GM13976 (cell line): ENCODE measurements around the gene PTPRG.
"Not testable (repeated sequence)": the region's sequence is repeated elsewhere in the genome, so short reads cannot be mapped to it uniquely, and the experiment has no call there.

ENCODE experiments used
- DNase-seq: peaks from one replicate; pipeline ENCODE4 v3.0.0; 2012; ENCODE audit warnings: low spot score
- CTCF ChIP-seq: IDR thresholded peaks from 2 replicates; pipeline ENCODE4 v1.5.1; 2012; ENCODE audit warnings: borderline replicate concordance, mild to moderate bottlenecking; ENCODE audit not compliant: insufficient read depth; ENCODE audit errors: extremely low read depth, missing control alignments, control extremely low read depth
- in situ Hi-C: fragments of 300-500 bp; cut with MboI; formaldehyde crosslinking; loops from one replicate; pipeline ENCODE4 v1.12.0; 2022; ENCODE audit warnings: low sequenced_read_pairs, mixed read lengths, inconsistent platforms; ENCODE audit not compliant: unreplicated experiment

The PTPRG gene

GRCh38 chr3:62035402-62036057, 474.2 kb downstream of the PTPRG start:
- in situ Hi-C loops = no loop called here
- TF ChIP-seq CTCF = no peak
- DNase-seq = no peak

- no peak for TF ChIP-seq CTCF
- in situ Hi-C loops = no loop called here
- no peak for DNase-seq
These were observed 475.4 kb downstream of the PTPRG start for GRCh38 chr3:62036726-62037125.

GRCh38 chr3:62038798-62039197, 477.4 kb downstream of the PTPRG start:
- DNase-seq, in situ Hi-C loops: not testable (repeated sequence)

- DNase-seq = no peak
- in situ Hi-C loops = no loop called here
- TF ChIP-seq CTCF = no peak
These were observed 478.2 kb downstream of the PTPRG start for GRCh38 chr3:62039586-62039985.

- in situ Hi-C loops = no loop called here
- no peak for TF ChIP-seq CTCF
- DNase-seq = no peak
These were observed 480.3 kb downstream of the PTPRG start for GRCh38 chr3:62041681-62042080.

GRCh38 chr3:62044874-62045411, 483.6 kb downstream of the PTPRG start:
- no peak for TF ChIP-seq CTCF
- DNase-seq = no peak
- in situ Hi-C loops = no loop called here

GRCh38 chr3:62046326-62046725, 485.0 kb downstream of the PTPRG start:
- in situ Hi-C loops = no loop called here
- no peak for DNase-seq
- TF ChIP-seq CTCF = no peak
